ENCODE data around the gene CCDC148. TPM values are rescaled to one million over a fixed set of nuclear protein-coding genes. Genes with fewer than 3 reads are reported as not detected.

CCDC148 gene
- polyA plus RNA-seq, 1 experiment, result 0.22 TPM

DNA sequence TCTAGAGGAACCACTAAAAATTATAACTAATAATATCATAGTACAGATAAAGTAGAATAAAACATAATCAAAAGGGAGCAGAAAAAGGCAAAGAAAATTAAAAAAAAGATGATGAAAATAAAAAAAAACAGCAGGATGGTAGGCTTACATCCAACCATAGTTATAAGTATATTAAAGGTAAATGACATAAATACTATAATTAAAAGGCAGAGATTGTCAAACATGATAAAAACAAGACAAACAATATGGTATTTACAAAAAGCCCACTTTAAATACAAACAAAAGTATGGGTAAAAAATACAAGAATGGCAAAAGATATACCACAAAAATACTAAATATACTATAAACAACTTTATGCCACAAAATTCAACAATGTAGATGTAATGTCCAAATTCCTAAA, 24.4 kb downstream of the CCDC148 start:
- no peak overlapping the region for H3K27ac ChIP-seq (ENCODE audit: low read depth, low read length)
- DNase-seq (ENCODE audit: low read depth, low spot score), result no peak
- CTCF ChIA-PET, result no interaction called here
- no peaks in the 10 kb centered on the region for H3K27me3 ChIP-seq (ENCODE audit: control insufficient read depth, insufficient read depth, low read length)
- H3K4me3 ChIP-seq (ENCODE audit: low read depth, low read length), result no peak overlapping the region
- peaks cover 7% of the 10 kb centered on the region for H3K9me3 ChIP-seq (ENCODE audit: control insufficient read depth, insufficient read depth, low read length)
- TF ChIP-seq, protein P1, sequence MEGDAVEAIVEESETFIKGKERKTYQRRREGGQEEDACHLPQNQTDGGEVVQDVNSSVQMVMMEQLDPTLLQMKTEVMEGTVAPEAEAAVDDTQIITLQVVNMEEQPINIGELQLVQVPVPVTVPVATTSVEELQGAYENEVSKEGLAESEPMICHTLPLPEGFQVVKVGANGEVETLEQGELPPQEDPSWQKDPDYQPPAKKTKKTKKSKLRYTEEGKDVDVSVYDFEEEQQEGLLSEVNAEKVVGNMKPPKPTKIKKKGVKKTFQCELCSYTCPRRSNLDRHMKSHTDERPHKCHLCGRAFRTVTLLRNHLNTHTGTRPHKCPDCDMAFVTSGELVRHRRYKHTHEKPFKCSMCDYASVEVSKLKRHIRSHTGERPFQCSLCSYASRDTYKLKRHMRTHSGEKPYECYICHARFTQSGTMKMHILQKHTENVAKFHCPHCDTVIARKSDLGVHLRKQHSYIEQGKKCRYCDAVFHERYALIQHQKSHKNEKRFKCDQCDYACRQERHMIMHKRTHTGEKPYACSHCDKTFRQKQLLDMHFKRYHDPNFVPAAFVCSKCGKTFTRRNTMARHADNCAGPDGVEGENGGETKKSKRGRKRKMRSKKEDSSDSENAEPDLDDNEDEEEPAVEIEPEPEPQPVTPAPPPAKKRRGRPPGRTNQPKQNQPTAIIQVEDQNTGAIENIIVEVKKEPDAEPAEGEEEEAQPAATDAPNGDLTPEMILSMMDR (IDR thresholded peaks at IDR 0.05; ENCODE audit: low read depth, low read length), result no peak
- POLR2A ChIA-PET, result no interaction called here

- DNase-seq (ENCODE audit: low read depth, low spot score), result peak; percentile 13
- ChIA-PET CTCF (interaction anchor here (0.9 to 1.0 kb wide), 2 partner anchors 42 to 340 kb away, joined by 3 read pairs; partner anchors contain the start of genes CCDC148 and PKP4), POLR2A (no interaction called here)
- Histone ChIP-seq H3K4me3 (ENCODE audit: low read depth, low read length) (no peak overlapping the region), H3K9me3 (ENCODE audit: control insufficient read depth, insufficient read depth, low read length) (peaks cover 8% of the 10 kb centered on the region), H3K27me3 (ENCODE audit: control insufficient read depth, insufficient read depth, low read length) (no peaks in the 10 kb centered on the region), H3K27ac (ENCODE audit: low read depth, low read length) (no peak overlapping the region)
- TF ChIP-seq, protein P1 (IDR thresholded peaks at IDR 0.05; ENCODE audit: low read depth, low read length), result no peak
These were observed 42.0 kb downstream of the CCDC148 start for GRCh38 chr2:158414538-158414937.

DNA sequence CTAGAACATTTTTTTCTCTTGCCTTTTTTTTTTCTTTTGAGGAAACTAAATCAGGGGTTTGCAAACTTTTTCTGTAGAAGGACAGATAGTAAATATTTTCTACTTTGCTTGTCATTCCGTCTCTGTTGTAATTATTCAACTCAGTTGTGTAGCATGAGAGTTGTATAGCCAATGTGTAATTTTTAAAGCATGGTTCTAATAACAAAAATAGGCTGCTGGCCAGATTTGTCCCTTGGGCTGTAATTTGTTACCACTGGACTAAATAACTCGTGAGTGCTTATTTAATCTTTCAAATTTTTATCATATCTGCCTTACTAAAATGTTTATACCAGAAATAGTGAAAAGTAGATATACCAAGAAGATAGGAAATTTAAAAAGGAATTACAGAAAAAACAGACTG, 43.0 kb downstream of the CCDC148 start:
- Histone ChIP-seq H3K27me3 (ENCODE audit: control insufficient read depth, insufficient read depth, low read length) (no peaks in the 10 kb centered on the region), H3K9me3 (ENCODE audit: control insufficient read depth, insufficient read depth, low read length) (peaks cover 8% of the 10 kb centered on the region), H3K27ac (ENCODE audit: low read depth, low read length) (no peak overlapping the region), H3K4me3 (ENCODE audit: low read depth, low read length) (no peak overlapping the region)
- ChIA-PET CTCF (interaction anchor here (0.9 to 1.1 kb wide), 2 partner anchors 43 to 340 kb away, joined by 3 read pairs; partner anchors contain the start of genes CCDC148 and PKP4), POLR2A (interaction anchor here (1.0 kb wide), 1 partner anchor 45 kb away, joined by 3 read pairs; no protein-coding TSS in a partner anchor)
- no peak for DNase-seq (ENCODE audit: low read depth, low spot score)
- TF ChIP-seq, protein P1 (IDR thresholded peaks at IDR 0.05; ENCODE audit: low read depth, low read length), result no peak

DNA sequence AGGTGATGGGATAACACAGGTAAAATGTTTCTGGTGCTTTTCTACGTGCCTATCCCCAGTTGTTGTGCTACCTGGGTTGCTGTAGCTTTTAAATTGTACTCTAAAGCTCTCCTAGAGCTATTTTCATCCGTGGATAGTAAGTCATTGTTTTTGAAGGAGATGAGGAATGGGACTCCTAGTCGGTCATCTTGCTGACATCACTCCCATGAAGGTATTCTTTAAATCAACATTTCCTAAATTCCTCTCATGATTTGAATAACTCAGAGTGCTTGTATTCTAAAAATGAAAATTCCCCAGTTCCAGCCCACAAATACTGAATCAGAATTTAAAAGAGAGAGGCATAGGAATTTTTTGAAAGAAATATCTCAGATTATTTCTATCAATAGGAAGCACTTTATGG, 44.3 kb downstream of the CCDC148 start:
- CTCF ChIA-PET, result interaction anchor here (1.7 kb wide), 1 partner anchor 342 kb away, joined by 5 read pairs; no protein-coding TSS in a partner anchor
- peak; percentile 23 for DNase-seq (ENCODE audit: low read depth, low spot score)
- Histone ChIP-seq H3K27ac (ENCODE audit: low read depth, low read length) (no peak overlapping the region), H3K9me3 (ENCODE audit: control insufficient read depth, insufficient read depth, low read length) (peaks cover 8% of the 10 kb centered on the region), H3K27me3 (ENCODE audit: control insufficient read depth, insufficient read depth, low read length) (no peaks in the 10 kb centered on the region), H3K4me3 (ENCODE audit: low read depth, low read length) (no peak overlapping the region)
- POLR2A ChIA-PET, result no interaction called here
- TF ChIP-seq, protein P1 (IDR thresholded peaks at IDR 0.05; ENCODE audit: low read depth, low read length), result no peak

DNA sequence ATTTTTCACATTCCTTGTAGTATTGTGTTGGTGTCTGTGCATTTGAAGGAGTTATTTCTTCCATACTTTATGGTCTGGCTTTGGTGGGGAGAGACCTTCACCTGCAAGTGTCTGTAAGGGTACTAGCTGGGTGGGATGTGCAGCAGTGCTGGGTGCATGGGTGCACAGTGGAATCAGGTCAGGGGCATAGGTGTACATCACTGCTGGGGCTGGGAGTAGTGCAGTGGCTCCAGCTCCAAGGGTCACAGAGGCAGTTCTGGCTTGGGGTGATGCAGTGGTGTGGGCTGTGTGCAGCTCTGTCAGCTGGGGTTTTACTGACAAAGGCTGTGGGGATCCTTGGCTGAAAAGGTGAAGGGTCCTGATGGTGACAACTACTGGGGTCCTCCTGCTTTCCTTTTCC, 44.8 kb downstream of the CCDC148 start:
- DNase-seq (ENCODE audit: low read depth, low spot score), result no peak
- H3K27me3 ChIP-seq (ENCODE audit: control insufficient read depth, insufficient read depth, low read length), result no peaks in the 10 kb centered on the region
- H3K4me3 ChIP-seq (ENCODE audit: low read depth, low read length), result no peak overlapping the region
- no peak overlapping the region for H3K27ac ChIP-seq (ENCODE audit: low read depth, low read length)
- peaks cover 8% of the 10 kb centered on the region for H3K9me3 ChIP-seq (ENCODE audit: control insufficient read depth, insufficient read depth, low read length)
- ChIA-PET POLR2A (no interaction called here), CTCF (interaction anchor here (1.7 kb wide), 1 partner anchor 342 kb away, joined by 5 read pairs; no protein-coding TSS in a partner anchor)
- TF ChIP-seq, protein P1 (IDR thresholded peaks at IDR 0.05; ENCODE audit: low read depth, low read length), result no peak
